Mesenchymal stem cell (in vitro differentiated cells and primary cell): ENCODE data around the gene INSM2.

Experiments used
- DNase-seq: peaks from one replicate; pipeline ENCODE4 v3.0.0-alpha.2; 2013
- H2AFZ ChIP-seq: one replicate; pipeline ENCODE4 v1.6.1; 2013; ENCODE audit warnings: low read depth, mild to moderate bottlenecking, control low read depth, inconsistent platforms, low read length, moderate library complexity
- H2AK5ac ChIP-seq: 2 replicates; pipeline ENCODE4 v1.6.1; 2013; ENCODE audit warnings: low read length, moderate library complexity, mild to moderate bottlenecking, inconsistent platforms; ENCODE audit not compliant: severe bottlenecking
- H2BK120ac ChIP-seq: one replicate; pipeline ENCODE4 v1.6.1; 2013; ENCODE audit warnings: low read depth, mild to moderate bottlenecking, inconsistent platforms, low read length, moderate library complexity
- H2BK12ac ChIP-seq, 2 experiments: one replicate each; pipeline ENCODE4 v1.6.1; 2013; ENCODE audit warnings: inconsistent platforms in 2 of 2, low read length in 2 of 2, mild to moderate bottlenecking in 2 of 2, moderate library complexity in 2 of 2, control low read depth in 1 of 2
- H2BK15ac ChIP-seq: one replicate; pipeline ENCODE4 v1.6.1; 2013; ENCODE audit warnings: mild to moderate bottlenecking, low read depth, inconsistent platforms; ENCODE audit not compliant: poor library complexity, severe bottlenecking
- H2BK5ac ChIP-seq: 2 replicates; pipeline ENCODE4 v1.6.1; 2013; ENCODE audit warnings: low read depth, mild to moderate bottlenecking, low read length, control low read depth, inconsistent platforms; ENCODE audit not compliant: poor library complexity, severe bottlenecking
- H3K14ac ChIP-seq, 2 experiments: one replicate each; pipeline ENCODE4 v1.6.1; 2013; ENCODE audit warnings: inconsistent platforms in 2 of 2, low read length in 2 of 2, control low read depth in 1 of 2, mild to moderate bottlenecking in 1 of 2, moderate library complexity in 1 of 2
- H3K18ac ChIP-seq, 2 experiments: one replicate each; pipeline ENCODE4 v1.6.1; 2013; ENCODE audit warnings: inconsistent platforms in 2 of 2, low read length in 2 of 2, control low read depth in 1 of 2, low read depth in 1 of 2, mild to moderate bottlenecking in 1 of 2
- H3K23ac ChIP-seq, 2 experiments: one replicate each; pipeline ENCODE4 v1.6.1; 2013; ENCODE audit warnings: inconsistent platforms in 2 of 2, low read length in 2 of 2, mild to moderate bottlenecking in 2 of 2, moderate library complexity in 2 of 2, control low read depth in 1 of 2
- H3K27ac ChIP-seq: 2 replicates; pipeline ENCODE4 v1.5.1; 2013; ENCODE audit warnings: mild to moderate bottlenecking, moderate library complexity, low read length, control low read depth, inconsistent platforms; ENCODE audit not compliant: poor library complexity, severe bottlenecking
- H3K27me3 ChIP-seq, 2 experiments: 2 replicates each; pipeline versions ENCODE4 v1.6.1 to v1.7.0; 2013; ENCODE audit warnings: low read length in 2 of 2, mild to moderate bottlenecking in 2 of 2, moderate library complexity in 2 of 2, control low read depth in 1 of 2, inconsistent platforms in 1 of 2; ENCODE audit not compliant: control insufficient read depth in 1 of 2, insufficient read depth in 1 of 2
- H3K36me3 ChIP-seq, 2 experiments: 2 replicates each; pipeline versions ENCODE4 v1.6.1 to v1.7.0; 2013; ENCODE audit warnings: low read length in 2 of 2, control low read depth in 1 of 2, inconsistent platforms in 1 of 2, low read depth in 1 of 2, mild to moderate bottlenecking in 1 of 2; ENCODE audit not compliant: insufficient read depth in 2 of 2, control insufficient read depth in 1 of 2
- H3K4ac ChIP-seq, 2 experiments: one replicate each; pipeline ENCODE4 v1.6.1; 2013; ENCODE audit warnings: inconsistent platforms in 2 of 2, low read length in 2 of 2, mild to moderate bottlenecking in 2 of 2, moderate library complexity in 2 of 2, control low read depth in 1 of 2, low read depth in 1 of 2
- H3K4me1 ChIP-seq: 2 replicates; pipeline ENCODE4 v1.6.1; 2013; ENCODE audit warnings: low read depth, low read length, control low read depth; ENCODE audit not compliant: control insufficient read depth, insufficient read depth
- H3K4me2 ChIP-seq: 2 replicates; pipeline ENCODE4 v1.6.1; 2013; ENCODE audit warnings: low read length, mild to moderate bottlenecking, inconsistent platforms; ENCODE audit not compliant: poor library complexity, severe bottlenecking
- H3K4me3 ChIP-seq, 2 experiments: 2 replicates each; pipeline versions ENCODE4 v1.5.1 to v1.7.0; 2013; ENCODE audit warnings: low read length in 2 of 2, mild to moderate bottlenecking in 2 of 2, control low read depth in 1 of 2, low read depth in 1 of 2; ENCODE audit not compliant: insufficient read depth in 1 of 2
- H3K79me1 ChIP-seq: replicated peaks from 2 replicates; pipeline ENCODE4 v1.6.1; 2013; ENCODE audit warnings: mild to moderate bottlenecking, control low read depth, low read length, inconsistent platforms; ENCODE audit not compliant: poor library complexity, severe bottlenecking
- H3K9ac ChIP-seq: 2 replicates; pipeline ENCODE4 v1.7.0; 2013; ENCODE audit warnings: mild to moderate bottlenecking, low read length, moderate library complexity
- H3K9me3 ChIP-seq: 2 replicates; pipeline ENCODE4 v1.7.0; 2013; ENCODE audit warnings: mild to moderate bottlenecking, low read length; ENCODE audit not compliant: control insufficient read depth
- H4K8ac ChIP-seq: one replicate; pipeline ENCODE4 v1.6.1; 2013; ENCODE audit warnings: inconsistent platforms, mild to moderate bottlenecking, low read length, moderate library complexity
- H4K91ac ChIP-seq: one replicate; pipeline ENCODE4 v1.6.1; 2013; ENCODE audit warnings: mild to moderate bottlenecking, low read length, inconsistent platforms
- WGBS: methylation state at CpG from one replicate; pipeline ENCODE4 v1.1.7; 2013; ENCODE audit warnings: mixed read lengths; 5-methylcytosine and 5-hydroxymethylcytosine counted together

The INSM2 gene

DNA sequence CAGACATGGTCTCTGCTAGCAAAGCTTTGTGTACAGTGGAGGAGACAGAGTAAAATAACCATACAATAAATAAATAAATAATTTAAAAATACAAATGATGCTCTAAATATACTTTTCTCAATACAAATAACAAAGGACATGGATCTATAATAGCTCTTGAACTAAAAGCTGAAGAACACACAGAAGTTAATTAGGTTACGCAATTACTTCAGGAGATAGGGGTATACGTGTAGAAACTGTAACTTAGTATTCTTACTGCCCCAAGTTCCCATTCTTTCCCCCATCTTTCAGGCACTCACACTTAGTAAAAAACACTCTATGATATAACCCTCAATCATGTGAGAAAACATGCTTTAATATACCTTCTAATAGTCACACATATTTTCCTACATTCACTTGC lies 44.2 kb downstream of the INSM2 start:
- no peak overlapping the region for H4K8ac ChIP-seq
- H3K79me1 ChIP-seq = no peaks in the 10 kb centered on the region
- no peaks in the 10 kb centered on the region for H3K4me1 ChIP-seq
- H3K27me3 ChIP-seq = no peaks in the 10 kb centered on the region
- no peak overlapping the region for H3K4me2 ChIP-seq
- H2BK12ac ChIP-seq = no peak overlapping the region
- no peak overlapping the region for H2AFZ ChIP-seq
- no peak overlapping the region for H2BK15ac ChIP-seq
- no peak overlapping the region for H3K9ac ChIP-seq
- no peak for DNase-seq
- no peak overlapping the region for H3K4me3 ChIP-seq
- H3K27ac ChIP-seq = no peak overlapping the region
- no peak overlapping the region for H3K14ac ChIP-seq
- no peak overlapping the region for H3K4ac ChIP-seq
- H4K91ac ChIP-seq = no peak overlapping the region
- peaks cover 0 to 4% of the 10 kb centered on the region in 2 experiments for H3K36me3 ChIP-seq
- no peak overlapping the region for H2BK5ac ChIP-seq
- whole genome bisulfite sequencing = 98% methylated on average over 2 of the region's 2 CpGs
- H3K9me3 ChIP-seq = no peaks in the 10 kb centered on the region
- H2BK120ac ChIP-seq = no peak overlapping the region
- no peak overlapping the region for H3K23ac ChIP-seq
- no peak overlapping the region for H2AK5ac ChIP-seq
- no peak overlapping the region for H3K18ac ChIP-seq

DNA sequence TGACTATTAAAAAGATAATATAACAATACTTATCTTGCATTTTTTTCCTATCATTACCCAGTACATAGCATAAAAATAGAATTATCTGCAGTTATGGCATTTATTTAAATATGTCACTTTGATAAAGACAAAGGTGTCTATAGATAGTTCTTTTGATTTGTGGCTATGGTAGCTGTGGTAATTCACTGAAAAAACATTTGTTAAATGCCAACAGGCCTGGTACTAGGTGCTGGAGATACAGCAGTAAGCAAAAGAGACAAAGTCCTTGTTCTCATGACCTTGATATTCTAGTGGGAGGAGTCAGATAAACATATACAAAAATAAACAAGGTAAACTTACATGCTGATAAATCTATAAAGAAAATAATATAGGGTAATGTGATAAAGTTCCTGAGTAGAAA lies 44.7 kb downstream of the INSM2 start:
- H2AK5ac ChIP-seq = no peak overlapping the region
- no peak overlapping the region for H2BK5ac ChIP-seq
- H4K91ac ChIP-seq = no peak overlapping the region
- H2BK120ac ChIP-seq = no peak overlapping the region
- H2AFZ ChIP-seq = no peak overlapping the region
- no peak overlapping the region for H2BK15ac ChIP-seq
- no peak for DNase-seq
- H3K9me3 ChIP-seq = no peaks in the 10 kb centered on the region
- H3K36me3 ChIP-seq = peaks cover 0 to 4% of the 10 kb centered on the region in 2 experiments
- no peak overlapping the region for H3K4me3 ChIP-seq
- no peak overlapping the region for H4K8ac ChIP-seq
- H3K79me1 ChIP-seq = no peaks in the 10 kb centered on the region
- no peaks in the 10 kb centered on the region for H3K27me3 ChIP-seq
- H3K14ac ChIP-seq = no peak overlapping the region
- H3K4ac ChIP-seq = no peak overlapping the region
- no peak overlapping the region for H3K9ac ChIP-seq
- H3K27ac ChIP-seq = no peak overlapping the region
- no peak overlapping the region for H2BK12ac ChIP-seq
- no peak overlapping the region for H3K23ac ChIP-seq
- H3K18ac ChIP-seq = no peak overlapping the region
- no peaks in the 10 kb centered on the region for H3K4me1 ChIP-seq
- no peak overlapping the region for H3K4me2 ChIP-seq
